GM12891 (cell line): Measurements from ENCODE around the gene RPS5.

Experiments
- PAX5 ChIP-seq: IDR thresholded peaks from 2 replicates; pipeline ENCODE4 v1.6.1; 2011; ENCODE audit warnings: low read length, moderate library complexity, mild to moderate bottlenecking; ENCODE audit not compliant: insufficient read depth, severe bottlenecking
- POLR2A ChIP-seq: IDR thresholded peaks from 2 replicates; pipeline ENCODE4 v1.6.1; 2011; ENCODE audit warnings: low read depth, low read length, control low read depth
- POLR2AphosphoS5 ChIP-seq: IDR thresholded peaks from 2 replicates; pipeline ENCODE4 v1.6.1; 2011; ENCODE audit warnings: low read depth, low read length, control low read depth
- SPI1 ChIP-seq: IDR thresholded peaks from 2 replicates; pipeline ENCODE4 v1.6.1; 2011; ENCODE audit warnings: low read depth, low read length, control low read depth
- TAF1 ChIP-seq: IDR thresholded peaks from 2 replicates; pipeline ENCODE4 v1.6.1; 2011; ENCODE audit warnings: low read depth, low read length, control low read depth

DNA sequence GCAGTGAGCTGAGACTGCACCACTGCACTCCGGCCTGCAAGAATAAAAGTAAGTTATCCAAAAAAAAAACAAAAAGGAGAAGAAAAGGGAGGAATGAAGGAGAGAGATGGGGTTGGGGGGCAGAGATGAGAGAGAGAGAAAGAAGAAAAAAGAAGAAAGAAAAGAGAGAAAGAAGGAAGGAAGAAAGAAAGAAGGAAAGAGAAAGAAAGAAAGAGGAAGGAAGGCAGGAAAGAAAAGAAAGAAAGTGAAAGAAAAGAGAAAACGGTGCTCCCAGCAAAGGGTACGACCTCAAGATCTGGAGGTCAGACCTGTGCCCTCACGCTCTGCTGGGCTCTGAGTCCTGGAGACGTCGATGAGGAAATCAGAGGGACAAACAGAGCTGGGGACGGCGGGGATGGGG, 37.5 kb upstream of the RPS5 start:
- no peak for TF ChIP-seq SPI1
- TF ChIP-seq POLR2AphosphoS5, result no peak
- TF ChIP-seq TAF1, result no peak
- TF ChIP-seq PAX5, result no peak
- no peak for TF ChIP-seq POLR2A
